Keratinocyte (primary cell): ENCODE data around the gene OR1M1. TPM values are rescaled to one million over a fixed set of nuclear protein-coding genes. Genes with fewer than 3 reads are reported as not detected.

Experiments used
- DNase-seq: peaks from one replicate; pipeline ENCODE4 v3.0.0-alpha.2; 2011; ENCODE audit warnings: low read depth, missing footprints, low spot score
- FAIRE-seq: peaks from 2 replicates; lab custom pipeline; 2011; peaks lifted over from hg19 to GRCh38; lab: Jason Lieb, UNC
- H2AFZ ChIP-seq: 2 replicates; pipeline ENCODE4 v1.6.0; 2012; ENCODE audit warnings: low read length, control low read depth, inconsistent platforms; ENCODE audit not compliant: control insufficient read depth
- H3K27ac ChIP-seq: 2 replicates; pipeline ENCODE4 v1.5.1; 2011; ENCODE audit warnings: low read length; ENCODE audit not compliant: control insufficient read depth, insufficient read depth
- H3K27me3 ChIP-seq: 3 replicates; pipeline ENCODE4 v1.6.0; 2011; ENCODE audit warnings: low read length; ENCODE audit not compliant: control insufficient read depth, insufficient read depth; ENCODE audit errors: extremely low read depth
- H3K36me3 ChIP-seq, 2 experiments: 2 replicates in 1 of 2; 3 replicates in 1 of 2; pipeline ENCODE4 v1.5.1; 2011; ENCODE audit warnings: low read length in 2 of 2, mild to moderate bottlenecking in 1 of 2; ENCODE audit not compliant: control insufficient read depth in 2 of 2, insufficient read depth in 2 of 2; ENCODE audit errors: extremely low read depth in 1 of 2
- H3K4me1 ChIP-seq: 3 replicates; pipeline ENCODE4 v1.5.1; 2011; ENCODE audit warnings: low read length; ENCODE audit not compliant: control insufficient read depth, insufficient read depth; ENCODE audit errors: extremely low read depth
- H3K4me2 ChIP-seq: 3 replicates; pipeline ENCODE4 v1.6.0; 2011; ENCODE audit warnings: low read depth, low read length; ENCODE audit not compliant: control insufficient read depth, insufficient read depth; ENCODE audit errors: extremely low read depth
- H3K4me3 ChIP-seq, 3 experiments: fragments of 200-600 bp in 1 of 3; sonication (generic) in 1 of 3; 2 replicates in 2 of 3; 3 replicates in 1 of 3; pipeline ENCODE4 v1.5.1; 2011 to 2016; ENCODE audit warnings: low read length in 3 of 3, mild to moderate bottlenecking in 3 of 3, control low read depth in 2 of 3, inconsistent platforms in 1 of 3, low read depth in 1 of 3, mixed read lengths in 1 of 3, mixed run types in 1 of 3, moderate library complexity in 1 of 3; ENCODE audit not compliant: control insufficient read depth in 2 of 3, insufficient read depth in 2 of 3; ENCODE audit errors: extremely low read depth in 1 of 3
- H3K79me2 ChIP-seq: 2 replicates; pipeline ENCODE4 v1.6.0; 2012; ENCODE audit warnings: low read length; ENCODE audit not compliant: control insufficient read depth, insufficient read depth
- H3K9ac ChIP-seq: 3 replicates; pipeline ENCODE4 v1.6.0; 2011; ENCODE audit warnings: low read length; ENCODE audit not compliant: control insufficient read depth, insufficient read depth; ENCODE audit errors: extremely low read depth
- H3K9me1 ChIP-seq: 3 replicates; pipeline ENCODE4 v1.6.0; 2011; ENCODE audit warnings: low read length; ENCODE audit not compliant: control insufficient read depth, insufficient read depth; ENCODE audit errors: extremely low read depth
- H3K9me3 ChIP-seq: 2 replicates; pipeline ENCODE4 v1.5.1; 2012; ENCODE audit warnings: low read depth, low read length; ENCODE audit not compliant: control insufficient read depth
- H4K20me1 ChIP-seq: 3 replicates; pipeline ENCODE4 v1.6.0; 2011; ENCODE audit warnings: low read length; ENCODE audit not compliant: control insufficient read depth, insufficient read depth; ENCODE audit errors: extremely low read depth
- EZH2 ChIP-seq: IDR thresholded peaks from one replicate; pipeline ENCODE4 v1.6.1; 2012; ENCODE audit warnings: inconsistent platforms, mild to moderate bottlenecking, low read length, moderate library complexity
- dilution Hi-C: fragments of 300-500 bp; cut with MboI; formaldehyde crosslinking; loops from one replicate; pipeline ENCODE4 v1.7.0; 2020; ENCODE audit warnings: low sequenced_read_pairs; ENCODE audit not compliant: extremely low pct_ligation_motif_present
- polyA plus RNA-seq, 5 experiments: library from polyadenylated mRNA; depleted of rRNA in 3 of 5; stranded (reverse) in 3 of 5; stranded (forward) in 1 of 5; unstranded in 1 of 5; fragments of >200 nt; gene quantifications; 1 replicate in 1 of 5; 2 replicates in 3 of 5; 3 replicates in 1 of 5; pipeline versions ENCODE4 v1.2.1 to v1.2.3, GENCODE V29; 2011 to 2012; ENCODE audit warnings: missing spikeins in 2 of 5, low read depth in 1 of 5, low replicate concordance in 1 of 5
- TF ChIP-seq, protein P1 (sequence below), 3 experiments: IDR thresholded peaks in 1 of 3; conservative IDR thresholded peaks in 1 of 3; optimal IDR thresholded peaks in 1 of 3; 2 replicates in 2 of 3; 3 replicates in 1 of 3; pipeline versions ENCODE3 to v1.5.1; 2011; ENCODE audit warnings: low read length in 3 of 3, mild to moderate bottlenecking in 3 of 3, moderate library complexity in 2 of 3, control low read depth in 1 of 3, inconsistent platforms in 1 of 3; ENCODE audit not compliant: insufficient read depth in 2 of 3; ENCODE audit errors: extremely low read depth in 1 of 3

The OR1M1 gene
- polyA plus RNA-seq, 1 donor (not counting 4 experiments of a cell fraction or from before 2014, with no cell fraction given): not detected

DNA sequence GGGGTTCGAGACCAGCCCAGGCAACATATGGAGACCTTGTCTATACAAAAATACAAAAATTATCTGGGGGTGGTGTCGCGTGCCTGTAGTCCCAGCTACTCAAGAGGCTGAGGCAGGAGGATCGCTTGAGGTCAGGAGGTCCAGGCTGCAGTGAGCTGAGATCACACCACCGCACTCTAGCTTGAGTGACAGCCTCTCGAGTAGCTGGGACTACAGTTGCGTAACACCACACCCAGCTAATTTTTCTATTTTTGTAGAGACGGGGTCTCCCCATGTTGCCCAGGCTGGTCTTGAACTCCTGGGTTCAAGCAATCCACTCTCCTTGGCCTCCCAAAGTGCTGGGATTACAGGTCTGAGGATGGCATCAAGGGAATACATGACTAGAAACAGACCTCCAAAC, 45.8 kb upstream of the OR1M1 start:
- dilution Hi-C loops: no loop called here
- Histone ChIP-seq H3K27me3 (no peaks in the 10 kb centered on the region), H3K9ac (no peak overlapping the region), H3K9me1 (no peaks in the 10 kb centered on the region), H2AFZ (no peak overlapping the region), H3K9me3 (no peaks in the 10 kb centered on the region), H3K4me2 (no peak overlapping the region), H3K4me1 (no peaks in the 10 kb centered on the region), H3K79me2 (no peaks in the 10 kb centered on the region), H3K36me3 (no peaks in the 10 kb centered on the region), H4K20me1 (no peaks in the 10 kb centered on the region), H3K4me3 (no peak overlapping the region), H3K27ac (no peak overlapping the region)
- no peak for FAIRE-seq
- no peak for TF ChIP-seq EZH2
- TF ChIP-seq, protein P1, sequence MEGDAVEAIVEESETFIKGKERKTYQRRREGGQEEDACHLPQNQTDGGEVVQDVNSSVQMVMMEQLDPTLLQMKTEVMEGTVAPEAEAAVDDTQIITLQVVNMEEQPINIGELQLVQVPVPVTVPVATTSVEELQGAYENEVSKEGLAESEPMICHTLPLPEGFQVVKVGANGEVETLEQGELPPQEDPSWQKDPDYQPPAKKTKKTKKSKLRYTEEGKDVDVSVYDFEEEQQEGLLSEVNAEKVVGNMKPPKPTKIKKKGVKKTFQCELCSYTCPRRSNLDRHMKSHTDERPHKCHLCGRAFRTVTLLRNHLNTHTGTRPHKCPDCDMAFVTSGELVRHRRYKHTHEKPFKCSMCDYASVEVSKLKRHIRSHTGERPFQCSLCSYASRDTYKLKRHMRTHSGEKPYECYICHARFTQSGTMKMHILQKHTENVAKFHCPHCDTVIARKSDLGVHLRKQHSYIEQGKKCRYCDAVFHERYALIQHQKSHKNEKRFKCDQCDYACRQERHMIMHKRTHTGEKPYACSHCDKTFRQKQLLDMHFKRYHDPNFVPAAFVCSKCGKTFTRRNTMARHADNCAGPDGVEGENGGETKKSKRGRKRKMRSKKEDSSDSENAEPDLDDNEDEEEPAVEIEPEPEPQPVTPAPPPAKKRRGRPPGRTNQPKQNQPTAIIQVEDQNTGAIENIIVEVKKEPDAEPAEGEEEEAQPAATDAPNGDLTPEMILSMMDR (optimal IDR thresholded peaks at IDR 0.05 in 1 of 3, IDR thresholded peaks at IDR 0.05 in 1 of 3, conservative IDR thresholded peaks at IDR 0.05 in 1 of 3; ENCODE audit: extremely low read depth in 1 of 3, insufficient read depth in 2 of 3, low read length in 3 of 3): no peak
- no peak for DNase-seq

DNA sequence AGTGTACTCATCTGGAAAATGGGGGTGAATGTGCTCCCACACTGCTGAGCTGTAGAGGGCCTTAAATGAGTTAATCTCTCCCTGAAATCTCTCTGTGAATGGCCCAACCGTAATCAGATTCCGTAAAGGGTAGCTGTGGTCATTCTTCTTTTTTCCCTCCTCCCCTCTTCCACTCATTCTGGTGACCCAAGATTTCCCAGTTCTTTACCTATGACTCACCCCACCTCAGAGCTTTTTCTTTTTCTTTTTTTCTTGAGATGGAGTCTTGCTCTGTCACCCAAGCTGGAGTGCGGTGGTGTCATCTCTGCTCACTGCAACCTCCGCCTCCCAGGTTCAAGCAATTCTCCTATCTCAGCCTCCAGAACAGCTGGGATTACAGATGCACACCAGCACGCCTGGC, 43.3 kb upstream of the OR1M1 start:
- no peak overlapping the region for H3K4me3 ChIP-seq
- no peaks in the 10 kb centered on the region for H3K9me3 ChIP-seq
- no peaks in the 10 kb centered on the region for H3K4me1 ChIP-seq
- no peak overlapping the region for H3K9ac ChIP-seq
- no peak for FAIRE-seq
- TF ChIP-seq EZH2: no peak
- TF ChIP-seq, protein P1 (optimal IDR thresholded peaks at IDR 0.05 in 1 of 3, IDR thresholded peaks at IDR 0.05 in 1 of 3, conservative IDR thresholded peaks at IDR 0.05 in 1 of 3; ENCODE audit: extremely low read depth in 1 of 3, insufficient read depth in 2 of 3, low read length in 3 of 3): no peak
- H3K79me2 ChIP-seq: no peaks in the 10 kb centered on the region
- H3K27ac ChIP-seq: no peak overlapping the region
- no peaks in the 10 kb centered on the region for H3K9me1 ChIP-seq
- no peaks in the 10 kb centered on the region for H3K27me3 ChIP-seq
- H4K20me1 ChIP-seq: no peaks in the 10 kb centered on the region
- H3K36me3 ChIP-seq: no peaks in the 10 kb centered on the region
- H3K4me2 ChIP-seq: no peak overlapping the region
- dilution Hi-C loops: no loop called here
- H2AFZ ChIP-seq: no peak overlapping the region
- DNase-seq: no peak
